RPMI7951 (cell line): ENCODE data around the gene MAGEB6. TPM values are rescaled to one million over a fixed set of nuclear protein-coding genes. Genes with fewer than 3 reads are reported as not detected.
"Not testable (repeated sequence)": the region's sequence is repeated elsewhere in the genome, so short reads cannot be mapped to it uniquely, and the experiment has no call there.

ENCODE experiments used
- DNase-seq: peaks from one replicate; pipeline ENCODE4 v3.0.0-alpha.2; 2012; ENCODE audit warnings: low read depth
- total RNA-seq: library from RNA; depleted of rRNA; stranded (reverse); fragments of >200 nt; shearing (Covaris generic); gene quantifications from 2 replicates; pipeline ENCODE4 v1.2.3, GENCODE V29; 2014; rRNA removed

Gene MAGEB6, protein sequence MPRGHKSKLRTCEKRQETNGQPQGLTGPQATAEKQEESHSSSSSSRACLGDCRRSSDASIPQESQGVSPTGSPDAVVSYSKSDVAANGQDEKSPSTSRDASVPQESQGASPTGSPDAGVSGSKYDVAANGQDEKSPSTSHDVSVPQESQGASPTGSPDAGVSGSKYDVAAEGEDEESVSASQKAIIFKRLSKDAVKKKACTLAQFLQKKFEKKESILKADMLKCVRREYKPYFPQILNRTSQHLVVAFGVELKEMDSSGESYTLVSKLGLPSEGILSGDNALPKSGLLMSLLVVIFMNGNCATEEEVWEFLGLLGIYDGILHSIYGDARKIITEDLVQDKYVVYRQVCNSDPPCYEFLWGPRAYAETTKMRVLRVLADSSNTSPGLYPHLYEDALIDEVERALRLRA
- total RNA-seq = 0.12 TPM in 1 of 2 replicates, not detected in the other

DNA sequence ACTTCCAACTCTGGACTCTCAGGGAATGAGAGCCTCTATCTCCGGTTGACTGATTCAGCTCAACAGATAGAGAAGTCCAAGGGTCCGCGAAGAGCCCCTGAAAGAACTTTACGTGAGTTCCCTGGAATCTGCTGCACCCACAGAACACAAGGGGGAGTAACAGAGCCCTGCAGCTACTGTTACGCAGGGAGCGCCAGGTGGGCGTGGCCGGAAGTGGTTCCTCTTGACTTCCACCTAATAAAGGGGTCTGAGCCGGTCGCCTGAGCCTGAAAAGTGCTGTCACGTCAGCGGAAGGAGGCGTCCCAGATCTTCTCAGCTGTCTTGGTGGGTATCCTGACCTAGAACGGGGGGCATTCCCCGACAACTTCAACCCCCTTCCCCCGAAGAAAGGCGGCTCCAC, at the start of gene MAGEB6:
Gene MAGEB6, plus strand, starts transcription at position 237 of the 400 bp plus-strand sequence. CDS start 1,407 bp downstream, outside the sequence.
- DNase-seq = no peak

DNA sequence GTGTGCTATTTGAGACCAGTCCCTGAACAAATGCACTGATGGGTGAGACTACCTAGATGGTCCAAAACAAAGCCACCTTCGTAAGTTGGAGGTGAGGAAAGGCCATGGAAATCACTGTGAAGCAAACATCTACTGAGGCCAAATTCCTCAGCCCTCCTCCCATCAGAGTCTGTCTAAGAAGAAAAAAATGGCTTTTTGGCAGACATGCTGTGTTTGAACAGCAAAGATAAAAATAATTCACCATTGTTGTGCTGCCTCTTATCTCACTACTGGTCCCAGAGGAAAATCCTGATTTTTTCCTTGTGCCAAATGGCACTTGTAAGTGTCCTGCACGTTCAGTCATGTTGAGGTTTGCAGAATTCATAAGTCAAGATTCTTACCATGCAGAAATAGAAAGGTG, 46.2 kb upstream of the MAGEB6 start:
- no peak for DNase-seq

DNA sequence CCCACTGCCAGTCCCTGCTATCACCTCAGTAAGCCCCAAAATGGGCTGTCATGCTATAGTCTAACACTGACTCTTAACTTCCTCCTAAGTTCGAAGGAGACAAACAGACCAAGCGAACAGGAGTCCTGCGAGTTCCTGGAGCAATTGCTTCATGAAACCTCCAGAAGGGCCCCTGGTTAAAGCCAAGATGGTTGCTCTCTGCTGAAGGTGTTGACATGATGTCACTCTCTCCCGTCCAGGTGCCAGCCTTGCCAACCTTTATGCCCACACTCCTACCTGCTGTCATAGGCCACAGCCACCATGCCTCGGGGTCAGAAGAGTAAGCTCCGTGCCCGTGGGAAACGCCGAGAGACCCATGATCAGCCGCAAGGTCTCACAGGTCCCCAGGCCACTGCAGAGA, 31.9 kb upstream of the MAGEB6 start, which contains the start of gene MAGEB6B:
Gene MAGEB6B, plus strand, starts transcription at position 301 of the 400 bp plus-strand sequence. Its CDS starts 0 bp downstream, at position 301.
- no peak for DNase-seq

DNA sequence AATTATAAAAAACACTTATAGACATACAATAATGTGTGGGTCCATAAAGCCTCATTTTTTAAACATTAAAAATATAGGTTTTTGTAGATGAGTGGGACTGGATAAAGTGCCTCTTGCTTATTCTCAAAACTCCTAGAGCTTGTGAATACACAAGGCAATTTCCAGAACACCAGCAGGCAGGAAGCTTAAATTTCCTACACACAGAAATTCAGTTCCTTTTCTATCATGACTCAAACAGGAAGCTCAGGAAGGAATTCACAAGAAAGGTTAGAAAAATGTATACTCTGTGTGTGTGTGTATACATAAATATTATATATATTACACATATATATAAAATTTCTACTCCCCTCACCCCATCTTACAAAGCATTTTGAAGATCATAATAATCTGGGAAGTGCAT, 11.3 kb downstream of the MAGEB6 start:
- DNase-seq = no peak

DNA sequence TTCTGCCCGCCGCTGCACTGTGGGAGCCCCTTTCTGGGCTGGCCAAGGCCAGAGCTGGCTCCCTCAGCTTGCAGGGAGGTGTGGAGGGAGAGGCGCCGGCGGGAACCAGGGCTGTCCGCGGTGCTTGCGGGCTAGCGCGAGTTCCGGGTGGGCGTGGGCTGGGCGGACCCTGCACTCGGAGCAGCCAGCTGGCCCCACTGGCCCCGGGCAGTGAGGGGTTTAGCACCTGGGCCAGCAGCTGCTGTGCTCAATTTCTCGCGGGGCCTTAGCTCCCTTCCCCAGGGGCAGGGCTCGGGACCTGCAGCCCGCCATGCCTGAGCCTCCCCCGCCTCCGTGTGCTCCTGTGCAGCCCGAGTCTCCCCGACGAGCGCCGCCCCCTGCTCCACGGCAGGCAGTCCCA, 12.5 kb downstream of the MAGEB6 start:
- not testable (repeated sequence) for DNase-seq

DNA sequence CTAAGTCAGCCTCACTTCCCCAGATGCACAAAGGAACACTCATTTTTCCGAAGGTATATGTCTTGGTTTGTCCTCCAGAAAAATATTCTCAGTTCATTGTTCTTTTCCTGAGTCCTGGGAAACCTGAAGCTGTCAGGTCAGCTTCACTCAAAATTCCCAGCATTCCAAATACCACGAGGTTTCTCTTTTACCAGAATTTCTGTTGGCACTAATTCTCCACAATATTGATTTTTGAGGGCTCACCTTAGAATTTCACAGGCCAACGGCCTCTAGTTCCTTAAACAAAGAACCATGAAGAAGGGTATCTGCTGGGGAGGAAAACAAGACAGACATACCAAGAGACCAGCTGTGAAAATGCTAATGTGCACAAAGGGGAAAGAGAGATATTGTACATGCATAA, 15.8 kb downstream of the MAGEB6 start:
- no peak for DNase-seq

DNA sequence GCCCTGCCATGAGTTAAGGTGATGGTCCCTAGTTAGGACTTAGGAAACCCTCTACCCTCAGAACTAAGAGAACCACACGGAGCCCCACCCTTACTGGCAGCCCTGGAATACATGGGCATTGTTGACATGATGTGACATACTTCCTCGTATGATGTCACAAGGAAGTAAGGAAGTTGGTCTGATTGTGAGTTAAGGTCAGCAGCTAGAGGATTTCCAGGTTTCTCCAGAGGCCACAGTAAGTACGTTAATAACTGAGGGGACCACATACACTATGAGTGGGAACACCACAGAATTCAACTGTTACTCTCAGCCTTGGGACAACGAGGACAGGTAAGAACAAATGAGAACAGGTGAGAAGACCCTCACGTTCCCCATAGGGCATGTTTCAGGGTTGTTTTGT, 23.6 kb downstream of the MAGEB6 start, which contains the start of gene MAGEB5:
Gene MAGEB5, plus strand, starts transcription at position 301 of the 400 bp plus-strand sequence. CDS start 1,133 bp downstream, outside the sequence.
- no peak for DNase-seq

DNA sequence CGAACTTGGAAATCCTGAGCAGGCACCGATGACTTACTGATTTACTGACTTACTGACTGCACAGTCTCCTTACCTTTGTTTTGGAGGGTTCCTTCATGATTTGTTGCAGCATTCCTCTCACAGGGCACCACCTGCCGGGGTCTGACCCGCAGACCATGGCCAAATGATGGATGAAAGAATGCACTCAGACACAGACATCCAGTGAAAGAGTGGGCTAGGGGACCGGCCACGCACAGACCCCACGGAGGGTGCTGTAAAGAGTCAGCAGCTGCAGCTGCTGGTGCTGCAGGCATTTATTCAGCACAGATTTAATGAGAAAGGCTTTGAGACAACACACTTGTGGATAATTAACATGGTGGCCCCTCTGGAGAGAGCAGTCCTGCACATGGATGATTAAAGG, 27.1 kb downstream of the MAGEB6 start:
- DNase-seq = no peak

DNA sequence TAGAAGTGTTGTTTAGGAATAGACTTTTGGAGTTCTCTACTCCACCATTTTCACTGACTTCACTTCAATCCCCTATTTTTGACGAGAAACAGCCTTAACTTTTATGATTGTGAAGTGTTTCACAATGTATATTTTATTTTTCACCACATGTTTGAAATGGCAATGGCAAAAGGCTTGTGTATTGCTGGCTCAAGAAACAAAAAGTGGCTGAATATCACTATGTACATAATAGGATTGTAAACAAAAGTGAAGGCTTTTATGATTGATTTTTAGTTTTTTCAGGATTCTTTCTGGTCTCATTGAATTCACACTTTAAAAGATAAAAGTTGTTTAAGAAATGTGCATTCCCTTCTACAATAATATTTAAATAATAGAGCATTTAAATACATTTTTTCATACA, 41.9 kb downstream of the MAGEB6 start:
- DNase-seq = no peak

Other genes starting within 250 kb of the MAGEB6 start
- gene MAGEB18, start 54.1 kb upstream of the MAGEB6 start, total RNA-seq = not detected in 2 replicates
- gene MAGEB6B, start 31.8 kb upstream of the MAGEB6 start, total RNA-seq = not detected in 2 replicates
- not detected in 2 replicates for gene MAGEB5, start 23.7 kb downstream of the MAGEB6 start, total RNA-seq